ENCODE data around the gene SEPTIN5.

DNA sequence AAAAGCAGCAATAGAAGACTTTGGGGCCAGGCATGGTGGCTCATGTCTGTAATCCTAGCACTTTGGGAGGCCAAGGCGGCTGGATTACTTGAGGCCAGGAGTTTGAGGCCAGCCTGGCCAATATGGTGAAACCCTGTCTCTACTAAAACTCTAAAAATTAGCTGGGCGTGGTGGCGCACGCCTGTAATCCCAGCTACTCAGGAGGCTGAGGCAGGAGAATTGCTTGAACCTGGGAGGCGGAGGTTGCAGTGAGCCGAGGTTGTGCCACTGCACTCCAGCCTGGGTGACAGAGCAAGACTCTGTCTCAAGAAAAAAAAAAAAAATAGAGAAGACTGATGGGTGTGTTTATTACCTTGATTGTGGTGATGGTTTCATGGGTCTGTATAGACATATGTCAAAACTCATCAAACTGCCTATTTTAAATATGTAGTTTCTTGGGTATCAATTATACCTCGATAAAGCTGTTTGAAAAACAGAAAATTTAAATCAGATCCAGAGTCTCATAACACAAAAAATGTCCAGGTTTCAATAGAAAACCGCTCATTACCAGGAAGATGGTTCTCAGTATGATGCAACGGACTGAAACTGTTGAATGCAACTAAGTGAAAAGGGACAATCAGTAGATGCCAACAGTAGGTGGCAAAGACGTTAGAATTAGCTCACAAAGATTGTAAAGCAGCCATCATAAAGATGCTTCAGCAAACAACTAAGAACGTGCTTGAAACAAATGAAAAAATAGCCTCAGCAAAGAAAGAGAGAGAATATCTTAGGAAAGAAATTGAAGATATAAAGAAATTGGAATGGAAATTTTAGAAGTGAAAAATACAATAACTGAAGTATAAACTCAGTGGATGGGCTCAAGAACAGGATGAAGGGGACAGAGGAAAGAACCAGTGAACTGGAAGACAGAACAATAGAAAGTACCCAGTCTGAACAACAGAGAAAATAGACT is 33.1 kb upstream of the SEPTIN5 start:
- no peak for TF ChIP-seq SIN3A (IDR thresholded peaks at IDR 0.05; ENCODE audit: borderline replicate concordance, insufficient read depth, low read length)
- TF ChIP-seq TAF1 (IDR thresholded peaks at IDR 0.05; ENCODE audit: borderline replicate concordance, insufficient read depth, low read length) = no peak
- TF ChIP-seq POLR2AphosphoS5 (IDR thresholded peaks at IDR 0.05; ENCODE audit: low read depth, low read length) = no peak
